BLaER1 (cell line): ENCODE measurements around the gene RAB30.

Experiments
- H3K27ac ChIP-seq: shearing (Covaris generic); formaldehyde crosslinking; 2 replicates; pipeline ENCODE4 v1.8.1; 2022
- H3K27me3 ChIP-seq: shearing (Covaris generic); formaldehyde crosslinking; 2 replicates; pipeline ENCODE4 v1.8.1; 2022
- H3K36me3 ChIP-seq: shearing (Covaris generic); formaldehyde crosslinking; 2 replicates; pipeline ENCODE4 v1.8.1; 2022
- H3K4me1 ChIP-seq: shearing (Covaris generic); formaldehyde crosslinking; 2 replicates; pipeline ENCODE4 v1.8.1; 2022
- H3K4me2 ChIP-seq: shearing (Covaris generic); formaldehyde crosslinking; 2 replicates; pipeline ENCODE4 v1.8.1; 2022
- H3K4me3 ChIP-seq: shearing (Covaris generic); formaldehyde crosslinking; 2 replicates; pipeline ENCODE4 v1.8.1; 2022
- H3K9ac ChIP-seq: shearing (Covaris generic); formaldehyde crosslinking; 2 replicates; pipeline ENCODE4 v1.8.1; 2022
- H3K9me3 ChIP-seq: shearing (Covaris generic); formaldehyde crosslinking; 2 replicates; pipeline ENCODE4 v1.8.1; 2022
- H4K20me1 ChIP-seq: shearing (Covaris generic); formaldehyde crosslinking; 2 replicates; pipeline ENCODE4 v1.8.1; 2022
- Cebpa-rat ChIP-seq: shearing (Covaris generic); IDR thresholded peaks from 2 replicates; pipeline ENCODE4 v1.8.1; 2022

Gene RAB30

GRCh38 chr11:83060965-83061364, 10.7 kb downstream of the RAB30 start:
- no peak overlapping the region for H3K4me3 ChIP-seq
- no peaks in the 10 kb centered on the region; the same call in 1 of the 2 replicates for H3K36me3 ChIP-seq
- H3K9me3 ChIP-seq, result 0 out of 2 replicates have a peak, but pooled peaks cover 15% of the 10 kb centered on the region
- no peak overlapping the region for H3K9ac ChIP-seq
- no peak for TF ChIP-seq Cebpa-rat
- no peak overlapping the region for H3K4me2 ChIP-seq
- H3K27ac ChIP-seq, result no peak overlapping the region
- no peaks in the 10 kb centered on the region for H4K20me1 ChIP-seq
- peaks cover 36% of the 10 kb centered on the region for H3K4me1 ChIP-seq
- no peaks in the 10 kb centered on the region for H3K27me3 ChIP-seq

- Histone ChIP-seq H3K27ac (no peak overlapping the region), H3K9me3 (0 out of 2 replicates have a peak, but pooled peaks cover 15% of the 10 kb centered on the region), H3K4me1 (peaks cover 44% of the 10 kb centered on the region), H3K4me3 (no peak overlapping the region), H3K36me3 (no peaks in the 10 kb centered on the region; the same call in 1 of the 2 replicates), H3K27me3 (no peaks in the 10 kb centered on the region), H4K20me1 (no peaks in the 10 kb centered on the region), H3K4me2 (no peak overlapping the region), H3K9ac (no peak overlapping the region)
- TF ChIP-seq Cebpa-rat, result no peak
Observed at GRCh38 chr11:83057721-83058120, 14.0 kb downstream of the RAB30 start.

GRCh38 chr11:83056611-83057010, 15.1 kb downstream of the RAB30 start:
- H3K27ac ChIP-seq, result no peak overlapping the region
- H4K20me1 ChIP-seq, result no peaks in the 10 kb centered on the region
- H3K36me3 ChIP-seq, result no peaks in the 10 kb centered on the region; the same call in 1 of the 2 replicates
- TF ChIP-seq Cebpa-rat, result no peak
- peaks cover 42% of the 10 kb centered on the region for H3K4me1 ChIP-seq
- H3K4me3 ChIP-seq, result no peak overlapping the region
- H3K27me3 ChIP-seq, result no peaks in the 10 kb centered on the region
- peaks cover 15% of the 10 kb centered on the region; the same call in 1 of the 2 replicates for H3K9me3 ChIP-seq
- H3K9ac ChIP-seq, result no peak overlapping the region
- H3K4me2 ChIP-seq, result no peak overlapping the region

GRCh38 chr11:83056204-83056603, 15.5 kb downstream of the RAB30 start:
- H3K36me3 ChIP-seq, result no peaks in the 10 kb centered on the region; the same call in 1 of the 2 replicates
- H3K4me1 ChIP-seq, result peaks cover 38% of the 10 kb centered on the region
- no peak for TF ChIP-seq Cebpa-rat
- no peak overlapping the region for H3K4me2 ChIP-seq
- H3K27ac ChIP-seq, result no peak overlapping the region
- no peaks in the 10 kb centered on the region for H4K20me1 ChIP-seq
- no peaks in the 10 kb centered on the region for H3K27me3 ChIP-seq
- H3K4me3 ChIP-seq, result no peak overlapping the region
- peaks cover 19% of the 10 kb centered on the region; the same call in 1 of the 2 replicates for H3K9me3 ChIP-seq
- no peak overlapping the region for H3K9ac ChIP-seq

- peak overlapping the region; percentile 66 for H3K4me2 ChIP-seq
Observed at GRCh38 chr11:83054904-83055380, 16.8 kb downstream of the RAB30 start.

GRCh38 chr11:83054001-83054400, 17.7 kb downstream of the RAB30 start:
- no peak overlapping the region for H3K4me3 ChIP-seq
- peak overlapping the region; percentile 66 for H3K4me2 ChIP-seq
- H3K27me3 ChIP-seq, result no peaks in the 10 kb centered on the region
- peaks cover 8% of the 10 kb centered on the region; the same call in 1 of the 2 replicates for H3K9me3 ChIP-seq
- no peaks in the 10 kb centered on the region for H3K36me3 ChIP-seq
- H3K27ac ChIP-seq, result peak overlapping the region; percentile 59
- H3K4me1 ChIP-seq, result peaks cover 38% of the 10 kb centered on the region
- no peaks in the 10 kb centered on the region for H4K20me1 ChIP-seq
- TF ChIP-seq Cebpa-rat, result no peak
- no peak overlapping the region for H3K9ac ChIP-seq

More at GRCh38 chr11:83054904-83055380, 16.8 kb downstream of the RAB30 start:
- Histone ChIP-seq H4K20me1 (no peaks in the 10 kb centered on the region), H3K27me3 (no peaks in the 10 kb centered on the region), H3K4me1 (peaks cover 38% of the 10 kb centered on the region), H3K9ac (no peak overlapping the region), H3K4me3 (no peak overlapping the region), H3K27ac (peak overlapping the region; percentile 26; the same call in 1 of the 2 replicates), H3K9me3 (peaks cover 10% of the 10 kb centered on the region; the same call in 1 of the 2 replicates), H3K36me3 (no peaks in the 10 kb centered on the region)
- TF ChIP-seq Cebpa-rat, result no peak

GRCh38 chr11:83051760-83052671, 19.7 kb downstream of the RAB30 start:
- peaks cover 38% of the 10 kb centered on the region for H3K4me1 ChIP-seq
- H3K9ac ChIP-seq, result no peak overlapping the region
- H3K36me3 ChIP-seq, result no peaks in the 10 kb centered on the region
- no peak overlapping the region for H3K4me3 ChIP-seq
- H3K27ac ChIP-seq, result 0 out of 2 replicates have a peak overlapping the region, but pooled peaks have one; percentile 59
- peaks cover 8% of the 10 kb centered on the region; the same call in 1 of the 2 replicates for H3K9me3 ChIP-seq
- no peaks in the 10 kb centered on the region for H3K27me3 ChIP-seq
- peak overlapping the region; percentile 66 for H3K4me2 ChIP-seq
- TF ChIP-seq Cebpa-rat, result no peak
- H4K20me1 ChIP-seq, result no peaks in the 10 kb centered on the region

- TF ChIP-seq Cebpa-rat, result no peak
- Histone ChIP-seq H3K4me1 (peaks cover 8% of the 10 kb centered on the region), H4K20me1 (no peaks in the 10 kb centered on the region), H3K4me2 (no peak overlapping the region), H3K4me3 (no peak overlapping the region), H3K9ac (no peak overlapping the region), H3K27ac (no peak overlapping the region), H3K36me3 (no peaks in the 10 kb centered on the region), H3K9me3 (peaks cover 8% of the 10 kb centered on the region; the same call in 1 of the 2 replicates), H3K27me3 (no peaks in the 10 kb centered on the region)
Observed at GRCh38 chr11:83047515-83048225, 24.0 kb downstream of the RAB30 start.

GRCh38 chr11:83046621-83047172, 25.0 kb downstream of the RAB30 start:
- no peaks in the 10 kb centered on the region for H3K36me3 ChIP-seq
- H3K27ac ChIP-seq, result no peak overlapping the region
- H3K9ac ChIP-seq, result no peak overlapping the region
- TF ChIP-seq Cebpa-rat, result no peak
- peaks cover 8% of the 10 kb centered on the region; the same call in 1 of the 2 replicates for H3K9me3 ChIP-seq
- no peaks in the 10 kb centered on the region for H3K27me3 ChIP-seq
- H3K4me1 ChIP-seq, result peaks cover 5% of the 10 kb centered on the region; the same call in 1 of the 2 replicates
- H4K20me1 ChIP-seq, result no peaks in the 10 kb centered on the region
- no peak overlapping the region for H3K4me3 ChIP-seq
- H3K4me2 ChIP-seq, result no peak overlapping the region
